GM21528 (cell line): ENCODE data around the gene MAP7.

Experiments
- ATAC-seq: cut with Tn5 transposase; IDR thresholded peaks from one replicate; pipeline ENCODE4 v1.9.1; 2021; ENCODE audit warnings: mild to moderate bottlenecking, moderate library complexity; ENCODE audit not compliant: unreplicated experiment, low FRiP score

The MAP7 gene

DNA sequence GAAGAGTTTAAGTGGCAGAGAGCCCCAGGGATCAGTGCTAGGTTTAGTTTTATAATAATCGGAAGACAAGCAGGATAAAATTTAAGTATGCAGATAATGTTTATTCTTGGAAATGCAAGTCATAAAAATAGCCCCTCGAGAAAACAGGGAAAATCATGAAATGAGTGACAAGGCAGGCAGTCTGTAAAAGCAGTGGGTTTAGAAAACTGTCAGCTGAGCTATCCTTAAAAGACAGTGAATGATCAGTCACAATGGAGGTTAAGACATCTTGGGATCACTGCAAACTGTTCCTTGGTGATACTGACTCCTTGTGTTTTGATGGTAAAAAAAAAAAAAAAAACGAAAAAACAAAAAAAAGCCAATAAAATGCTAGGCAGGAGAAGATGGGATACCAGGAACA lies 199.3 kb downstream of the MAP7 start:
- ATAC-seq, result no peak

GRCh38 chr6:136347847-136348246 lies 202.4 kb downstream of the MAP7 start:
- no peak for ATAC-seq

DNA sequence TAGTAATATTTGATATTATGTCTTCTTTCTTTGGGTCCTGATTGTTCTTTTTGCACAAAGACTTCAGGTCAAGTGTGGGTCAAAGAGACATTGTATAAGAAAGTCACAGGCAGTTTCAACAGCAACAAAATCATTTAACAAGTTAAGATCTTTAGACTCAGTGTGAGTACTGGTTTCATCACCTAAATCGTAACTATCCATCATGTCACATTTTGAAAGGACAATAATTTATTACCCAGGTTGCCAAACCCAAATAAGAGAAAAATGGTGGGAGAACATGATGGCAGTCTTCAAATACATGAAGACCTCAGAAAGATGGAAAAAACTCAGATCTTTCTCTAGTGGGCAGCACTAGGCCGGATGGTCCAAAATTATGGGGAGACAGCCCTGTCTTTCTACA lies 205.1 kb downstream of the MAP7 start:
- ATAC-seq, result no peak

GRCh38 chr6:136344420-136344819 lies 205.8 kb downstream of the MAP7 start:
- ATAC-seq, result no peak

GRCh38 chr6:136343700-136344099 lies 206.5 kb downstream of the MAP7 start:
- ATAC-seq, result no peak

DNA sequence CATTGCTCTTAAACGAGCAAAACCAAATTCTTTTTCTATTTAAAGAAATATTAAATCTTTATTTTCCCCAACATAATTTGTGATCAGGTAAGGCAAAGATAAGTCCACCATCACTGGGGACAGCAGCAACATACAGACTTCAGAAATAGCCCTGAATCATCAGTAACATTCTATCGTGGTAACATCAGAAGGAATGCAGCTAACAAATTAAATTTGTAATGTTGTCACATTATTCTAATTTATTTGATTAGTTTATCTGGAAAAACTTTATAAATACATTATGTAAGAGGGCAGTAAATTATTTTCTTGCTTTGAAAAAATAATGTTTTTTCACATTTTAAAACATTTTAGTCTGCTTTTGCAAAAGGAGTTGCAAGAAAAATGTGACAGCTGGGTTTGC lies 206.9 kb downstream of the MAP7 start:
- no peak for ATAC-seq

- ATAC-seq, result no peak
These were observed 208.3 kb downstream of the MAP7 start for GRCh38 chr6:136341967-136342366.

- no peak for ATAC-seq
These were observed 208.9 kb downstream of the MAP7 start for GRCh38 chr6:136341367-136341766.

GRCh38 chr6:136338486-136338885 lies 211.7 kb downstream of the MAP7 start:
- ATAC-seq, result no peak

DNA sequence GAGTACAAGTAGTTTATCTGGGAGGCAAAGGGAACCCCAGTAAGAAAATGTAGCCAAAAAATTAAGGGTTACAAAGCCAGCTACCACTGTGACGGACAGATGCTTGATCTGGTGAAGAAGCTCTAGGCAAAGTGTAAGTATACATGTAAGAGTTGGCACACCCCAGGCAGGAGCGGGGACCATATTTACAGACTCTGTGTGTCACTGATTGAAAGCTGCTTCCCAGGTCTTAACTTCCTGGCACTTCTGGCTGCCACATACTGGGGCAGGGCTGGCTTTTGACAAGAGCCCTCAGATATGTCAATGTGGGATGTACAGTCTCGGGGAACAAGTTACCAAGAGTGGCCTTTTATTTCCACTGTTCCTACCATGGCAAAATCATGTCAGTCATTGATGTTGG lies 212.6 kb downstream of the MAP7 start:
- no peak for ATAC-seq

DNA sequence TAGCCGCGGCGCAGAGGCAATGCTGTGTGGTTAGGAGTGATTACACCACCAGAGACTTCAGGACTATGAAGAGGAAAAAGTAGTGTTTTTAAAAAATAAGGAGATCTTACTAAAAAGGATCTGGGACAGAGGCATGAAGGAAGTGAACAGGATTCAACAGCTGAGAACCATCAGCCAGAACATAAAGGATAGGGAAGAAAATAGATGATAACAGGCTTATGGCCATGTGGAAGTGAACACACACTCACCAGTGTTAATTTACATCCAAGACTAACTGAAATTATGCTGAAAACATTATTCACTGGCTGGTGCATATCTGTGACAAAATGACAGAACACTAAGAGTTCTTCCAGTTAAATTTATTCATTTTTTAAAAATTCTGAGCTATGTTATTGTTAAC lies 213.1 kb downstream of the MAP7 start:
- no peak for ATAC-seq

DNA sequence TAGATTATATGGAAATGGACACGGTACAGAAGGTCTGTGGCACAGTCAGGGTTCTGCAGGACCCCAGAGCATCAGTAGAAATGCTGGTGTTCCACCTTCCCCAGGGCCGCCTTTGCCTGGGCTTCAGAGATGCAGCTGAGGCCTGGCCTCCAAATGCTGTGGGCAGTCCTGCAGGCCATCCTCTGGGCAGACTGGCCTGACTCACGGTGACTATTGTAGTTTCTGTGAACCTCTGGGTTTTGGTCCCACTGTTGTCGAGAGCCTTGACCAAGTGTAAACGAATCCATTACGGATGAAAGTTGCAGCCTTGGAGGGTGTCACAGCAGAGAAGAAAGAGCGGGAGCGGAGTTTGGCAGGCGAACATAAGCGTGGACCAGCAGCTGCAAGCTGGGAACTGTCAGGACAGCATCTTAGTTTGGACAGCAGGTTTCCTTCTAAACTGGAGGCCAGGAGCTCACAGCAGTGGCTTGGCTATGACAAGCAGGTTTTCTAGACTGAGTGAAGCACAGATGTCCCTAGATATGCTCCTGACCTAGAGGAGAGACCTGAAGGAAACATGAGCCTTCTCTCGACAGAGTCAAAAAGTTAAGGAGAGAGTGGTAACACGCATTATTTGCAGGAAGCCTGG lies 214.4 kb downstream of the MAP7 start:
- ATAC-seq, result no peak

DNA sequence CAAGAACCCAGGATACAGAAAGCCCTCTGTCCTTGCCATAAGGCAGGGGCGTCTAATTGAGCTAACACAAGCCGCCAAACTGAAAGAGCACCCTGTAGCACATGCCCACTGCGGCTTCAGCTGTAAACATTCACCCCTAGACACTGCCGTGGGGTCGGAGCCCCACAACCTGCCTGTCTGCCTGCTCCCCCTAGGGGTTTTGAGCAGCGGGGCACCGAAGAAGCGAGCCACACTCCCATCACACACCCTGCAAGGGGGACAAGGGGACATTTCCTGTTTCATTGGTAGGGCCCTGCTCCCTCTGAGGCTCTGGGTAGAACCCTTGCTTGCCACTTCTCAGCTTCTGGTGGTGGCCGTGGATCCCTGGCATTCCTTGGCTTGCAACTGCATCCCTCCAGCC lies 215.4 kb downstream of the MAP7 start:
- ATAC-seq, result no peak

DNA sequence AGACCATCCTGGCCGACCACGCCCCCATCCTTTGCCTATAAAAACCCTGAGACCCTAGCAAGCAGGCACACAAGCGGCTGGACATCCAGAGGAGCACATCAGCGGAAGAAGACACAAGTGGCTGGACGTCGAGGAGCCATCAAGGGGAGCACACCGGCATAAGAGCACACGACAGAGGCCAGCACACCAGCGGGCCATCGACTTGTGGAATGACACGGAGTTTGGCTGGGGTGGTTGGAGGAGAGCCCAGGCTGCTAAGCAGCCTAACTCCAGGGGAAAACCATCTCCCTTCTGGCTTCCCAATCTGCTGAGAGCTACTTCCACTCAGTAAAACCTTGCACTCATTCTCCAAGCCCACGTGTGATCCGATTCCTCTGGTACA lies 215.8 kb downstream of the MAP7 start:
- ATAC-seq, result no peak

GRCh38 chr6:136333824-136334464 lies 216.3 kb downstream of the MAP7 start:
- no peak for ATAC-seq

DNA sequence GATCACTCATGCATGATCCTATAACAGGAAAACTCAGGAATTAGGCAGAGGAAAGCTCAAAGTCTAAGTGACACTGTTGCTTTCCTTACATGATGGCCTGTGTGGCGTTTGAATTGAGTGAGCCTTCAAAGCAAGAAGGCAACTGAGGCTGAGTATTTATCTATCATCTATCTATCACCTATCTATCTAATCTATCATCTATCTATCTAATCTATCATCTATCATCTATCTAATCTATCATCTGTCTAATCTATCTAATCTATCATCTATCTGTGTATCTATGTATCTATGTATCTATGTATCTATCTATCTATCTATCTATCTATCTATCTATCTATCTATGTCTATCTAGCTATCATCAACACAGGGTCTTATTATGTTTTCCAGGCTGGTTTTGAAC lies 218.8 kb downstream of the MAP7 start:
- ATAC-seq, result no peak

- no peak for ATAC-seq
These were observed 219.6 kb downstream of the MAP7 start for GRCh38 chr6:136330634-136331033.

- no peak for ATAC-seq
These were observed 224.1 kb downstream of the MAP7 start for GRCh38 chr6:136326038-136326553.

GRCh38 chr6:136324686-136325380 lies 225.4 kb downstream of the MAP7 start:
- ATAC-seq, result no peak

- ATAC-seq, result no peak
These were observed 226.7 kb downstream of the MAP7 start for GRCh38 chr6:136323431-136324112.

- ATAC-seq, result no peak
These were observed 230.5 kb downstream of the MAP7 start for GRCh38 chr6:136319732-136320131.
